K562 (cell line): Measurements from ENCODE around the gene KRT35. TPM values are rescaled to one million over a fixed set of nuclear protein-coding genes. Genes with fewer than 3 reads are reported as not detected.

Source experiments
- AFF4 ChIP-seq: sonication (generic); formaldehyde crosslinking; IDR thresholded peaks from 2 replicates; pipeline ENCODE4 v1.8.0; 2023; ENCODE audit warnings: mild to moderate bottlenecking, missing genetic modification reagents
- ATF2 ChIP-seq: sonication (generic); formaldehyde crosslinking; IDR thresholded peaks from 2 replicates; pipeline ENCODE4 v1.8.1; 2022; ENCODE audit warnings: missing genetic modification reagents
- CXXC5 ChIP-seq: fragments of 250-450 bp; sonication (Bioruptor Pico); IDR thresholded peaks from 2 replicates; pipeline ENCODE4 v1.8.0; 2022; ENCODE audit warnings: inconsistent platforms, mild to moderate bottlenecking, moderate library complexity
- HDAC2 ChIP-seq: fragments of 450-650 bp; IDR thresholded peaks from 2 replicates; pipeline ENCODE4 v1.6.1; 2016; ENCODE audit warnings: mild to moderate bottlenecking
- MED1 ChIP-seq: sonication (generic); formaldehyde crosslinking; IDR thresholded peaks from 2 replicates; pipeline ENCODE4 v1.8.1; 2023; ENCODE audit warnings: missing genetic modification reagents, borderline replicate concordance
- MTA1 ChIP-seq: fragments of 450-650 bp; IDR thresholded peaks from 2 replicates; pipeline ENCODE4 v1.6.1; 2017; ENCODE audit warnings: borderline replicate concordance
- PHB ChIP-seq: fragments of 250-450 bp; sonication (Bioruptor Pico); IDR thresholded peaks from 2 replicates; pipeline ENCODE4 v1.5.0; 2021
- RAD21 ChIP-seq, 2 experiments: fragments of 250-450 bp in 1 of 2; fragments of 450-650 bp in 1 of 2; sonication (Bioruptor Pico) in 1 of 2; formaldehyde crosslinking in 1 of 2; IDR thresholded peaks in 1 of 2; conservative IDR thresholded peaks in 1 of 2; 2 replicates each; pipeline versions ENCODE4 v1.4.0 to v1.8.0; 2020 to 2022; ENCODE audit warnings: mild to moderate bottlenecking in 2 of 2, moderate library complexity in 1 of 2
- RBM34 ChIP-seq: fragments of 200-400 bp; formaldehyde crosslinking; IDR thresholded peaks from 2 replicates; pipeline ENCODE4 v1.6.1; 2018; ENCODE audit warnings: low read length, borderline replicate concordance; ENCODE audit not compliant: insufficient read depth
- RNF219 ChIP-seq: fragments of 250-450 bp; sonication (Bioruptor Pico); IDR thresholded peaks from 2 replicates; pipeline ENCODE4 v1.5.0; 2022; ENCODE audit warnings: mild to moderate bottlenecking
- SNIP1 ChIP-seq: fragments of 450-650 bp; IDR thresholded peaks from 2 replicates; pipeline ENCODE4 v1.7.1; 2017; ENCODE audit warnings: low read depth, mild to moderate bottlenecking
- ZBTB12 ChIP-seq: fragments of 250-450 bp; sonication (Bioruptor Pico); IDR thresholded peaks from 2 replicates; pipeline ENCODE4 v1.4.0; 2020
- ZMIZ1 ChIP-seq, 2 experiments: fragments of 150-350 bp in 1 of 2; IDR thresholded peaks; 2 replicates each; pipeline ENCODE4 v1.6.1; 2012 to 2016; ENCODE audit warnings: low read depth in 2 of 2, low read length in 2 of 2, mild to moderate bottlenecking in 1 of 2, moderate library complexity in 1 of 2
- ZNF165 ChIP-seq: fragments of 250-450 bp; sonication (Bioruptor Pico); IDR thresholded peaks from 2 replicates; pipeline ENCODE4 v1.4.0; 2020; ENCODE audit warnings: borderline replicate concordance
- polyA plus RNA-seq, 8 experiments: library from polyadenylated mRNA; depleted of rRNA in 4 of 8; stranded (reverse) in 5 of 8; unstranded in 3 of 8; fragments of >200 nt; fragmentation: Nextera tagmentation in 2 of 8; fragmentation: Illumina TruSeq in 1 of 8; extraction: Ambion mirVana in 2 of 8; extraction: Trizol in 1 of 8; gene quantifications; 2 replicates each; pipeline versions ENCODE4 v1.2.1 to v1.2.3, GENCODE V29; 2011 to 2014; ENCODE audit warnings: inconsistent platforms in 1 of 8, missing spikeins in 1 of 8
- total RNA-seq, 7 experiments: library from RNA; depleted of rRNA in 6 of 7; stranded (reverse); fragments of >200 nt in 6 of 7; fragmentation: Illumina TruSeq in 2 of 7; extraction: Trizol in 2 of 7; gene quantifications; 2 replicates each; pipeline versions ENCODE4 v1.2.1 to v1.2.3, GENCODE V29; 2011 to 2021; ENCODE audit warnings: low replicate concordance in 1 of 7

Gene KRT35
- total and polyA plus RNA-seq, 9 of the 15 experiments (the other 6 are each of a cell fraction or from before 2014, with no cell fraction given): not detected

GRCh38 chr17:41500131-41500911, 19.4 kb upstream of the KRT35 start (continued):
- TF ChIP-seq ZMIZ1 (IDR thresholded peaks at IDR 0.05; ENCODE audit: low read depth in 2 of 2, low read length in 2 of 2) (no peak), RAD21 (CRISPR knock-in tag; conservative IDR thresholded peaks at IDR 0.05 in 1 of 2, IDR thresholded peaks at IDR 0.05 in 1 of 2) (no peak), ZNF165 (no peak), AFF4 (CRISPR knock-in tag) (no peak), ZBTB12 (no peak), PHB (CRISPR knock-in tag) (no peak), CXXC5 (CRISPR knock-in tag) (peak; percentile 25), MTA1 (no peak), HDAC2 (peak; percentile 67; the same call in 1 of the 2 replicates), RNF219 (CRISPR knock-in tag) (no peak), SNIP1 (no peak), MED1 (CRISPR knock-in tag) (no peak), ATF2 (no peak), RBM34 (no peak)
